ENCODE measurements around the gene TPBGL.

Gene TPBGL, protein sequence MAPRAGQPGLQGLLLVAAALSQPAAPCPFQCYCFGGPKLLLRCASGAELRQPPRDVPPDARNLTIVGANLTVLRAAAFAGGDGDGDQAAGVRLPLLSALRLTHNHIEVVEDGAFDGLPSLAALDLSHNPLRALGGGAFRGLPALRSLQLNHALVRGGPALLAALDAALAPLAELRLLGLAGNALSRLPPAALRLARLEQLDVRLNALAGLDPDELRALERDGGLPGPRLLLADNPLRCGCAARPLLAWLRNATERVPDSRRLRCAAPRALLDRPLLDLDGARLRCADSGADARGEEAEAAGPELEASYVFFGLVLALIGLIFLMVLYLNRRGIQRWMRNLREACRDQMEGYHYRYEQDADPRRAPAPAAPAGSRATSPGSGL

GRCh38 chr11:75240311-75241035, at the start of gene TPBGL:
TSS of gene TPBGL (plus strand) at chr11:75240774. CDS start at chr11:75241050, 276 bp downstream.
- no peak for DNase-seq (ENCODE audit: low spot score)

- no peak for DNase-seq (ENCODE audit: low spot score)
Measured at GRCh38 chr11:75191330-75191717, 49.2 kb upstream of the TPBGL start.

DNA sequence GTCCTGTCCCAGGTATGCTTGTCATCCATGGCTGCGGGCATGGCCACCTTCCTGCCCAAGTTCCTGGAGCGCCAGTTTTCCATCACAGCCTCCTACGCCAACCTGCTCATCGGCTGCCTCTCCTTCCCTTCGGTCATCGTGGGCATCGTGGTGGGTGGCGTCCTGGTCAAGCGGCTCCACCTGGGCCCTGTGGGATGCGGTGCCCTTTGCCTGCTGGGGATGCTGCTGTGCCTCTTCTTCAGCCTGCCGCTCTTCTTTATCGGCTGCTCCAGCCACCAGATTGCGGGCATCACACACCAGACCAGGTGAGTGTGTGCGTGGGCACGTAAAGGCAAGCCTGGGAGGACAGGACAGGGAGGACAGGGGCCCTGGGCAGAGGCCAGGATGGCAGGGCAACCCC, 47.3 kb upstream of the TPBGL start:
- no peak for DNase-seq (ENCODE audit: low spot score)

GRCh38 chr11:75193711-75194110, 46.9 kb upstream of the TPBGL start:
- DNase-seq (ENCODE audit: low spot score) = no peak

- no peak for DNase-seq (ENCODE audit: low spot score)
Measured at GRCh38 chr11:75194147-75194546, 46.4 kb upstream of the TPBGL start.

- DNase-seq (ENCODE audit: low spot score) = no peak
Measured at GRCh38 chr11:75195167-75195962, 45.2 kb upstream of the TPBGL start.

DNA sequence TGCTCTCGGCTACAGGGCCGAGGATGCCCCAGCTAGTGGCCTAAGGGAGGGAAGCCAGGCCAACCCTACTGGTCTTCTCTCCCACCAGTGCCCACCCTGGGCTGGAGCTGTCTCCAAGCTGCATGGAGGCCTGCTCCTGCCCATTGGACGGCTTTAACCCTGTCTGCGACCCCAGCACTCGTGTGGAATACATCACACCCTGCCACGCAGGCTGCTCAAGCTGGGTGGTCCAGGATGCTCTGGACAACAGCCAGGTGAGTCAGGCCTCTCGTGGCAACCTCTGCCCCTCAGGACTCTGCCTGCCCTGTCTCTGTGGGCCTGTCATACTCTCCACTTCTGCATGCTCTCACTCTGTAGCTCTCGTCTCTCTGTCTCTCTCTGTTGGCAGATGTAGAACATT, 44.1 kb upstream of the TPBGL start:
- no peak for DNase-seq (ENCODE audit: low spot score)

- DNase-seq (ENCODE audit: low spot score) = no peak
Measured at GRCh38 chr11:75197512-75198277, 42.9 kb upstream of the TPBGL start.

DNA sequence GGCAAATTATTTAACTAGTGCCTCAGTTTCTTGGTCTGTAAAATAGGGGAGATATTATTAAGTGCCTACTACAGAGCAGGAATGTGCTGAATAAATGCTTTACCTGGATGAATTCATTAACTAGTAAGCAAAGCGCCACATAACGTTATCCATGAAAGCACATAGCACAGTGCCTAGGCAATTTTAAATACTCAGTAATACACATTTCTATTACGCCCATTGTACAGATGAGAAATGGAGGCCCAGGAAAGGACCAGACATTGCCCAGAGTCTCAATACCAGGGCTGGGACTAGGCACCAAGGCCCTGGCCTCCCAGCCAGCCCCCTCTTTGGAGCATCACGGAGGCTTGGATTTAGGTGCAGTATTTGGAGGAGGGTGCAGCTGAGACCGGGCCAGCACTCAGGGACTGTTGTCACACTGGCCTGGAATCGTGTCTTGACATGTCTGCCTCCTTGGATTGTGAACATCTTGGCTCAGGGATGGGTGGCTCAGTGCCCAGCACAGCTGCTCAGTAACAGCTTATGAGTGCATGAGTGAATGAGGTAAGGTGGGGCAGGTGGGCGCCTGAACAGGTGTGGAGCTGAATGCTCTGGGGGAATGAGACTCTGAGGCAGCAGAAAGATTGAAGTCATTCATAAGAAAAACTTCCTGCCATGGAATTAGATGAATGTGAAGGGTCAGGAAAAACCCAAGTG, 42.1 kb upstream of the TPBGL start:
- no peak for DNase-seq (ENCODE audit: low spot score)

DNA sequence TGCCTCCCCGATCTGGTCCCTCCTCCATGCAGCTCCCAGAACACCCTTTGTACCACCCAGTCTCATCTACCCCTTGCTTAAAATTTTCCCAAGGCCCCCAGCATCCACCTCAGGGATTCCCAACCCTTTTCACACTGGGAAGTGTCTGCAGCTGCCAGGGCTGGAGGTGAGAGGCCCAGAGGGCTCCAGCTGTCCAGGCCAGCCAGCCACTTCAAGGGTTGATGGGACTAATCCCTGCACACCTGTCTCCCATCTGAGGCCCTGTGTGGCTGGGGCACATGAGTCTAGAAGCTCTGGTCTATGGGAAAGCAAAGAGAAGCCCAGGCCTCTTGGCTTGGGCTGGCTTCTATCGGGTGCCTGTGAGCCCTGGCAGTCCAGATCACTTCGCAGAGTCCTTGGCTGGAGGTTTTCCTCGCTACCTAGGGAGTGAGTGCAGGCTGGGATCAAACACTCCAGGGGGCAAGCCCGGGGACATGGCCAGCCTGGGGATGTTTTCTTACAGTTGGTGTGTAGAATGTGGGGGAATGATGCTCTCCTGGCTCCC, 41.1 kb upstream of the TPBGL start:
- DNase-seq (ENCODE audit: low spot score) = no peak

- no peak for DNase-seq (ENCODE audit: low spot score)
Measured at GRCh38 chr11:75200051-75200450, 40.5 kb upstream of the TPBGL start.

GRCh38 chr11:75200531-75200930, 40.0 kb upstream of the TPBGL start:
- DNase-seq (ENCODE audit: low spot score) = no peak

DNA sequence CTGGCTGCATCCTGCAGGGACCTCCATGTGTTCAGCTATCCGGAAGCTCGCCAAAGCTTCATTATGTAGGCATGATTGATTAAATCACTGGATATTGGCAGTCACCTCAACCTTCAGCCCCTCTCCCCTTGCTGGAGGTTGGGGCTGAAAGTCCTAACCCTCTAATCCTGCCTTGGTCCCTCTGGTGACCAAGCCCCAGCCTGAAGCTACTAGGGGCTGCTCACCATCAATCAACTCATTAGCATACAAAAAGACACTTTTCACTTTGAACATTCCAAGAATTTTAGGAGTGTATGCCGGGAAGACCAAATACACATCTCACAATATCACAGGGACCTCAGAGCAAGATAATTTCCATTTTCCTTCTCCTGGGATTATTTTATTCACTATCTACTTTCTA, 38.8 kb upstream of the TPBGL start:
- no peak for DNase-seq (ENCODE audit: low spot score)

- DNase-seq (ENCODE audit: low spot score) = no peak
Measured at GRCh38 chr11:75202195-75202594, 38.4 kb upstream of the TPBGL start.

DNA sequence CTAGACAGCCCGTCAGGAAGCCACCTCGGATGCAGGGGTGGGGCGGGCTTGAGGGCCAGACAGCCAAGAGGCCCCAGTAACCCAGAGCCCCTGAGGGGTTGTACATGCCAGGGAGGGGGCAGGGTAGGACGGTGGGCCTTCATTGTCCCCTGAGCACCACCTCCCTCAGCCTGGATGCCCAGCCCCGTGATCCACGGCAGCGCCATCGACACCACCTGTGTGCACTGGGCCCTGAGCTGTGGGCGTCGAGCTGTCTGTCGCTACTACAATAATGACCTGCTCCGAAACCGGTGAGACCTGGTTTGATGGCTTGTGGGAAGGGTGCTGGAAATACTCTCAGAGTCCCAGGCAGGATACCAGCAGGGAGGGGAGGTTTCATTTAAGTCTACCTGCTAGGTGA, 37.4 kb upstream of the TPBGL start:
- DNase-seq (ENCODE audit: low spot score) = no peak

- no peak for DNase-seq (ENCODE audit: low spot score)
Measured at GRCh38 chr11:75203641-75204011, 36.9 kb upstream of the TPBGL start.

- DNase-seq (ENCODE audit: low spot score) = no peak
Measured at GRCh38 chr11:75204012-75204674, 36.4 kb upstream of the TPBGL start.

DNA sequence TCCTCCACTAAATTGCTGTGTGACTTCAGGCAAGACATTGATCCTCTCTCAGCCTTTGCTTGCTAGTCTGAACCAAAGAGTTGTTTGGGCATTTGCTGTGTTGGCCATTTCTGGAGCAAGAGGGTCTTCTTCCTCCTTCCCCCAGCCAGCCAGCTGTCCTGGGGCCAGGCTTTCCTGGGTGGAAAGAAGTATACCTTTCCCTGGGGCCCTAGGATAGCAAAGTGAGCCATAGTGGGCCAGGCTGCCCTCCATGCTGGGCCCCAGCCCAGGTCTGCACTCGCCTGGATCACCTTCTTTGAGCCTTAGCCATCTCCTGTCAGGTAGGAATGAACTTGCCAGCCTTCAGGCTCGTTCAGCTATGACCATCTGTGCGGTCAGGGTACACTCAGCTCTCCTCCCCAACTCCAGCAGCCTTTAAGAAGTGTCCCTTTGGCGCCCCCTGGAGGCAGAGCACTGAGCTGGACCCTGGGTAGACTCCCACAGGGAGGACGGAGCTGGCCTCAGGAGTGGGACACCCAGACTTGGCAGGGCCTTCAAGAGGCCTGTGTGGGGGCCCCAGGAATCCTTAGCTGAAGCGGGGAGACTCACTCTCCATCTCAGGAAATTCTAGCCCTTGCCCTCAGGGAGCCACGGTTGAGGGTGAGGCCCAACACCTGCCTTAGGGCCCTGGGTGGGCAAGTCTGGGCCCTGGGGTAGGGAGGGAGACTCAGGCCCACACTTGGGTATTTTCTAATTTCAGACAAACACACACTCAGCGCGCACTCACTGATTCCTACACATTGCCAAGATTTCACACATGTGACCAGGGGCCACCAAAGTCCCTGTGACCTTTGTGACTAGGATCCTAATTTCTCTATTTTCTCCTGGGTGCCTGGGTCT, 35.6 kb upstream of the TPBGL start:
- DNase-seq (ENCODE audit: low spot score) = peak; percentile 79

DNA sequence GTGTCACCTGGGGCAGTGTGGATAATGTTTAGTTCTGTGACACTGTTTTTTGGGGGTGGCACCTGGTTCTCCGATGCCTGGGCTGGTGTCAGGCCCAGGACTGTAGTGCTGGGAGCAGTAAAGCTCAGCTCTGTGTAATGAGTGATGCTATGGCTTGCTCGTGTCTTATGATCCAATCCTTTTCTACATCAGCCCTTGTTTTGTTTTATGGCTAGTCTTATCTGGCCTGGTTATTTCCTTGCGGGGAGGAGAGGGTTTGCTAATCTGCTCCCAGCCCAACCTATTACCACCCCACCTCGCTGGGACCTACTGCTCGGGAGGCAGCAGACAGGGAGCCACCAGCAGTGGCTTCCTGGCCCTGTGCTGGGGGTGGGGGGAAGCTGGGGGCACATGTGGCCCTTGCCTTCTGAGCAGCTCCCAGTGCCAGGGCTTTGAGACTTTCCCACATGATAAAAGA, 35.0 kb upstream of the TPBGL start:
- DNase-seq (ENCODE audit: low spot score) = no peak
